ENCODE measurements around the gene DLG2. TPM values are rescaled to one million over a fixed set of nuclear protein-coding genes. Genes with fewer than 3 reads are reported as not detected.

Gene DLG2
- total and polyA plus RNA-seq, 2 of the 8 experiments (the other 6 are each of a cell fraction or from before 2014, with no cell fraction given) = 1.7 to 14.3 TPM

- Histone ChIP-seq H3K27ac (ENCODE audit: low read depth, low read length) (no peak overlapping the region), H2BK15ac (ENCODE audit: low read length) (no peak overlapping the region), H4K5ac (ENCODE audit: insufficient read length, low read depth, low read length) (no peak overlapping the region), H4K8ac (ENCODE audit: extremely low read depth, insufficient read depth, low read length) (no peak overlapping the region), H4K20me1 (replicated peaks in 1 of 2; ENCODE audit: control insufficient read depth in 1 of 2, insufficient read depth in 2 of 2, low read length in 2 of 2) (no peaks in the 10 kb centered on the region), H2AFZ (ENCODE audit: low read length) (no peak overlapping the region), H3K4me3 (ENCODE audit: extremely low read depth in 1 of 4, insufficient read depth in 2 of 4, low read depth in 3 of 4, low read length in 4 of 4) (no peak overlapping the region), H3K4ac (replicated peaks; ENCODE audit: insufficient read length, low read depth, low read length) (no peak overlapping the region), H3K79me1 (ENCODE audit: low read depth, low read length) (no peaks in the 10 kb centered on the region), H2AK5ac (ENCODE audit: low read depth, low read length) (no peak overlapping the region), H3K4me2 (ENCODE audit: insufficient read depth in 1 of 2, low read depth in 2 of 2, low read length in 2 of 2) (no peak overlapping the region), H3K23me2 (ENCODE audit: low read depth, low read length) (no peaks in the 10 kb centered on the region; the same call in 1 of the 2 replicates), H3K4me1 (replicated peaks in 1 of 4; ENCODE audit: control insufficient read depth in 3 of 4, insufficient read depth in 4 of 4, low read length in 3 of 4) (no peaks in the 10 kb centered on the region), H3K9ac (replicated peaks in 1 of 4; ENCODE audit: extremely low read depth in 1 of 4, low read depth in 3 of 4, low read length in 3 of 4) (no peak overlapping the region), H3K79me2 (ENCODE audit: control insufficient read depth in 1 of 2, insufficient read depth in 2 of 2, low read length in 2 of 2) (no peaks in the 10 kb centered on the region), H2BK120ac (replicated peaks; ENCODE audit: low read depth, low read length) (no peak overlapping the region), H3K9me3 (ENCODE audit: insufficient read depth in 2 of 2, low read depth in 1 of 2, low read length in 1 of 2) (no peaks in the 10 kb centered on the region), H3K36me3 (ENCODE audit: control insufficient read depth in 2 of 4, insufficient read depth in 4 of 4, low read length in 3 of 4) (no peaks in the 10 kb centered on the region), H2BK20ac (ENCODE audit: low read length) (no peak overlapping the region), H3K56ac (replicated peaks; ENCODE audit: insufficient read length, low read depth, low read length) (no peak overlapping the region), H3K23ac (ENCODE audit: insufficient read length) (no peak overlapping the region), H4K91ac (replicated peaks; ENCODE audit: insufficient read length, low read length) (no peak overlapping the region), H3K18ac (ENCODE audit: extremely low read depth, low read length) (no peak overlapping the region), H3K14ac (ENCODE audit: insufficient read length) (no peak overlapping the region), H3K27me3 (replicated peaks in 1 of 4; ENCODE audit: control insufficient read depth in 3 of 4, extremely low read depth in 1 of 4, insufficient read depth in 3 of 4, low read length in 3 of 4) (no peaks in the 10 kb centered on the region), H2BK5ac (ENCODE audit: low read depth, low read length) (no peak overlapping the region), H2BK12ac (ENCODE audit: low read depth, low read length) (no peak overlapping the region)
- no peak for FAIRE-seq
- ChIA-PET CTCF (ENCODE audit: partially characterized antibody) (interaction anchor here (0.7 to 1.5 kb wide), 5 partner anchors 9 to 505 kb away, joined by 3 to 6 read pairs (median 4); no protein-coding TSS in a partner anchor), POLR2A (ENCODE audit: partially characterized antibody) (no interaction called here)
- WGBS, 2 experiments (ENCODE audit: extremely low coverage in 1 of 2, insufficient coverage in 1 of 2, insufficient read length in 1 of 2, insufficient replicate concordance in 2 of 2, low coverage in 1 of 2, low lambda C conversion rate in 2 of 2, missing lambda C conversion rate in 1 of 2) = 96% methylated on average over 3 of the region's 3 CpGs; no CpG with 5 or more reads in 1 of the 2 experiments
- DNase-seq (ENCODE audit: low read depth in 1 of 2, low spot score in 2 of 2) = no peak
- TF ChIP-seq TAF1 (IDR thresholded peaks at IDR 0.05; ENCODE audit: low read depth, low read length) (no peak), CHD2 (IDR thresholded peaks at IDR 0.05; ENCODE audit: low read length) (no peak)
These were observed 1293.9 kb downstream of the DLG2 start for GRCh38 chr11:84333221-84333620.
